Activated T-helper 1 cell treated with anti-CD3 and anti-CD28 coated beads, Interleukin-12 subunit alpha, Interleukin-12 subunit beta, Interleukin-2, Interleukin-4 antibody, amounts not matched to agents 30 ng/mL and 10 ng/mL and 1 ng/mL, durations not matched to agents 14 hours and 24 hours and 36 hours (primary cell): ENCODE data around the gene ZBTB5. TPM values are rescaled to one million over a fixed set of nuclear protein-coding genes. Genes with fewer than 3 reads are reported as not detected.

Experiments used
- DNase-seq: peaks from one replicate; pipeline ENCODE4 v3.0.0; 2021; ENCODE audit warnings: low spot score
- H3K27ac Mint-ChIP-seq: one replicate; pipeline ENCODE4 v1.8.0; 2021; ENCODE audit warnings: mild to moderate bottlenecking, mixed read lengths
- H3K27me3 Mint-ChIP-seq: one replicate; pipeline ENCODE4 v1.8.0; 2022; ENCODE audit warnings: mild to moderate bottlenecking, moderate library complexity, mixed read lengths; ENCODE audit not compliant: insufficient read depth
- H3K36me3 Mint-ChIP-seq: one replicate; pipeline ENCODE4 v1.8.0; 2021; ENCODE audit warnings: low read depth, mixed read lengths
- H3K4me1 Mint-ChIP-seq: one replicate; pipeline ENCODE4 v1.8.0; 2021; ENCODE audit warnings: low read depth, mixed read lengths
- H3K4me3 Mint-ChIP-seq: one replicate; pipeline ENCODE4 v1.8.0; 2021; ENCODE audit warnings: mild to moderate bottlenecking, moderate library complexity, mixed read lengths
- H3K9me3 Mint-ChIP-seq: one replicate; pipeline ENCODE4 v1.8.0; 2021; ENCODE audit warnings: mixed read lengths
- intact Hi-C: fragments of 100-400 bp; cut with micrococcal nuclease; formaldehyde crosslinking; loops from one replicate; pipeline ENCODE4 v1.15.1; 2024
- total RNA-seq: library from RNA; stranded (reverse); gene quantifications from 2 replicates; pipeline ENCODE4 v1.2.3, GENCODE V29; 2022

Gene ZBTB5
- total RNA-seq, 1 donor from 2014 or later: 9.6 TPM

DNA sequence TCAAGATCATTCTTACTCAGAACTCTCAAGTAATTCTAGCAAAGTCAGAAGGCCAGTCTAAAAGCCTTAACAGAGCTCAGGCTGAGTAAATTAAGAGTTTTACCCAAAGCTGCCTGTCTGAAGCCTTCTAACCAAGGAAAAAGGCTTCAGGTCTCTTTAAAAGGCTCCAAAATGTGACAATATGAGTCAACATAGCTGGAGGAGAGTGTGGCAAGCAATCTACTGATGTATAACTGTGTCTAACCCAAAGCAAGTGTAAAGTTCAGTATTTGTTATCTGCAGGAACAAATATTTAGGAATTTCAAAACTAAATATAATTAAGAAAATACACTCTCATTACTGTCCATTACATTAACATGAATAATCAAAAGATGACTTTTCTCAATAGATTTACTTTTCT, 11.0 kb downstream of the ZBTB5 start:
- Mint-ChIP-seq H3K4me1 (peaks cover 23% of the 10 kb centered on the region), H3K4me3 (no peak overlapping the region), H3K27me3 (no peaks in the 10 kb centered on the region), H3K9me3 (no peaks in the 10 kb centered on the region), H3K36me3 (peaks cover 5% of the 10 kb centered on the region), H3K27ac (no peak overlapping the region)
- no peak for DNase-seq
- intact Hi-C loops: no loop called here

GRCh38 chr9:37453827-37454226, 11.4 kb downstream of the ZBTB5 start:
- H3K27me3 Mint-ChIP-seq: no peaks in the 10 kb centered on the region
- intact Hi-C loops: no loop called here
- peaks cover 5% of the 10 kb centered on the region for H3K36me3 Mint-ChIP-seq
- H3K27ac Mint-ChIP-seq: no peak overlapping the region
- H3K4me3 Mint-ChIP-seq: no peak overlapping the region
- H3K4me1 Mint-ChIP-seq: peaks cover 23% of the 10 kb centered on the region
- H3K9me3 Mint-ChIP-seq: no peaks in the 10 kb centered on the region
- no peak for DNase-seq

GRCh38 chr9:37452611-37453010, 12.6 kb downstream of the ZBTB5 start:
- H3K9me3 Mint-ChIP-seq: no peaks in the 10 kb centered on the region
- H3K27me3 Mint-ChIP-seq: no peaks in the 10 kb centered on the region
- no peak overlapping the region for H3K4me3 Mint-ChIP-seq
- peaks cover 18% of the 10 kb centered on the region for H3K4me1 Mint-ChIP-seq
- H3K27ac Mint-ChIP-seq: no peak overlapping the region
- no peak for DNase-seq
- intact Hi-C loops: no loop called here
- H3K36me3 Mint-ChIP-seq: peaks cover 5% of the 10 kb centered on the region

DNA sequence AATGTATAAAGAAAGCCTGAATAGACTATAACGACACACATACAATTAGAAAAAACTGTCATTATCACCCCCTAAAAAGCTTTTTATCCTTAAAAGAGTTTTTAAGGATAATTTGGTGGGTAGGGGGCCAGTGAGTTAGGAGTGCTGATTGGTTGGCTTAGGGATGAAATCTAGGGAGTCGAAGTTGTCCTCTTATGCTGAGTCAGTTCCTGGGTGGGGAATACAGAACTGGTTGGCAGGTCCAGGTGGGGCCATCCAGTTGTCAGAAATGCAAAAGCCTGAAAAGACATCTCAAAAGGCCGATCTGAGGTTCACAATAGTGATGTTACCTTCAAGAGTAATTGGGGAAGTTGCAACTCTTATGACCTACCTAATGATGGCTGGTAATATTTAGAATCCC, 13.6 kb downstream of the ZBTB5 start:
- H3K4me3 Mint-ChIP-seq: no peak overlapping the region
- no peaks in the 10 kb centered on the region for H3K9me3 Mint-ChIP-seq
- no peak for DNase-seq
- H3K4me1 Mint-ChIP-seq: peaks cover 16% of the 10 kb centered on the region
- H3K27ac Mint-ChIP-seq: no peak overlapping the region
- peaks cover 7% of the 10 kb centered on the region for H3K36me3 Mint-ChIP-seq
- H3K27me3 Mint-ChIP-seq: no peaks in the 10 kb centered on the region
- intact Hi-C loops: no loop called here

- H3K4me1 Mint-ChIP-seq: peaks cover 17% of the 10 kb centered on the region
- DNase-seq: no peak
These were observed 15.2 kb downstream of the ZBTB5 start for GRCh38 chr9:37449862-37450632.

GRCh38 chr9:37447111-37447510, 18.1 kb downstream of the ZBTB5 start:
- peaks cover 12% of the 10 kb centered on the region for H3K36me3 Mint-ChIP-seq
- DNase-seq: no peak
- H3K27ac Mint-ChIP-seq: no peak overlapping the region
- no peaks in the 10 kb centered on the region for H3K27me3 Mint-ChIP-seq
- intact Hi-C loops: no loop called here
- H3K4me3 Mint-ChIP-seq: no peak overlapping the region
- peaks cover 16% of the 10 kb centered on the region for H3K4me1 Mint-ChIP-seq
- H3K9me3 Mint-ChIP-seq: no peaks in the 10 kb centered on the region

More at GRCh38 chr9:37449862-37450632, 15.2 kb downstream of the ZBTB5 start:
- Mint-ChIP-seq H3K4me3 (no peak overlapping the region), H3K36me3 (peaks cover 9% of the 10 kb centered on the region), H3K27ac (no peak overlapping the region), H3K27me3 (no peaks in the 10 kb centered on the region), H3K9me3 (no peaks in the 10 kb centered on the region)
- intact Hi-C loops: no loop called here

DNA sequence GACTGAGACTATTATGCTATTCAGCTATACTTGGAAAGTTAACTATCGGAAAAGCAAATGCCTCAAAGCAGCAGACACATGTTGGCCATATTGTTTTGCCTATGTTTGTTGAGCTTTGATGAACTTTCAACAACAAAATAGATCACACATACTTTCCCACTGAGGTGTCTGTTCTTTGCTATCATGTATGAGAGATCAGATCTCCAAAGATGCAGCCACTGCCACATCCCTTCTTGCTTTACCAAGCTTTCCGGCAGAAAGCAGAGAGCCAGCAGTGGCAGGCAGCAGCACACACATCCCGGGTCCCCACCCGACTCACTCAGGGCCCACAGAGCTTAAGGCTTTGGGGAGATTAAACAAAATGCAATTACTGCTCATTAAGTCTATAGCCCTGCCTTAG, 18.8 kb downstream of the ZBTB5 start:
- DNase-seq: no peak
- Mint-ChIP-seq H3K9me3 (no peaks in the 10 kb centered on the region), H3K36me3 (peaks cover 19% of the 10 kb centered on the region), H3K27ac (peak overlapping the region; percentile 29), H3K27me3 (no peaks in the 10 kb centered on the region), H3K4me3 (no peak overlapping the region), H3K4me1 (peaks cover 16% of the 10 kb centered on the region)
- intact Hi-C loops: no loop called here

DNA sequence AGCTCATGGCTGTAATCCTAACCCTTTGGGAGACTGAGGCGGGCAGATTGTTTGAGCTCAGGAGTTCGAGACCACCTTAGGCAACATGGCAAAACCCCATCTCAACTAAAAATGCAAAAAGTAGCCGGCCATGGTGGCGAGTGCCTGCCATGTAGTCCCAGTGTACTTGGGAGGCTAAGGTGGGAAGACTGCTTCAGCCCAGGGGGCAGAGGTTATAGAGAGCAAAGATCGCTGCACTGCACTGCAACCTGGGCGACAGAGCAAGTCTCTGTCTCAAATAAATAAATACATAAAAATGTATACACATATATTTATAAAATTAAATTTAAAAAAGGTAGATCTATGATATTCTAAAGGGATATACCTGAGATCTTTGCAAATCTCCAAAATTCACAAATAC, 19.4 kb downstream of the ZBTB5 start:
- intact Hi-C loops: no loop called here
- Mint-ChIP-seq H3K9me3 (no peaks in the 10 kb centered on the region), H3K4me1 (peaks cover 16% of the 10 kb centered on the region), H3K27me3 (no peaks in the 10 kb centered on the region), H3K27ac (no peak overlapping the region), H3K36me3 (peaks cover 22% of the 10 kb centered on the region), H3K4me3 (no peak overlapping the region)
- DNase-seq: no peak

DNA sequence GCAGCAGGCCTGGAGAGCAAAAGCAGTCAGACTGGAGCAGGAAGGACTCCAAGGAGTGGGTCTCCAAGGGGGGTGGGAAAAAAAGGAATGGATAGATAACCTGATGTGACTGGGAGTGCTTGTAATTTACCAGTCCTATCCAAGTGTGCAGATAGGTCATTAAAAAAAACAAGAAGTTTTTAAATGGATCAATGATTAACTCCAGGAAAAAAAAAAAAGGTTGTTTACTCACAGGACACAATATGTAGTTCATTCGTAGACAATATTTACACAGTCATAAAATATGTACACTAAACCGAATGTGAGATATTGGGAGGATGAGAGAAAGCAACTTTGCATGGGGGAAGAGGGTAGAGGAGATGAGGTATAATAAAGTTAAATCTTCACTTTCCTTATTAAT, 20.4 kb downstream of the ZBTB5 start:
- Mint-ChIP-seq H3K4me3 (no peak overlapping the region), H3K27me3 (no peaks in the 10 kb centered on the region), H3K4me1 (peaks cover 16% of the 10 kb centered on the region), H3K27ac (no peak overlapping the region), H3K9me3 (no peaks in the 10 kb centered on the region), H3K36me3 (peaks cover 18% of the 10 kb centered on the region)
- no peak for DNase-seq
- intact Hi-C loops: no loop called here

DNA sequence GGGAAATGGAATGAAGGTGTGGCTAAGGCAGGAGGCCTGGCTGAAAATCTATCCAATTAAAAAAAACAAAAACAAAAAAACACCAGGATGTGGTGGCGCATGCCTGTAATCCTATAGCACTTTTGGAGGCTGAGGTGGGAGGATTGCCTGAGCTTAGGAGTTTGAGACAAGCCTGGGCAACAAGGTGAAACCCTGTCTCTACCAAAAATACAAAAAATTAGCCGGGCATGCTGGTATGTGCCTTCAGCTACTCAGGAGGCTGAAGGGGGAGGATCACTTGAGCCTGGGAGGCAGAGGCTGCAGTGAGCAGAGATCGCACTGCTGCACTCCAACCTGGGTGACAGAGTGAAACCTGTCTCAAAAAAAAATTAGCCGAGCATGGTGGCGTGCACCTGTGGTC, 21.7 kb downstream of the ZBTB5 start:
- DNase-seq: no peak
- Mint-ChIP-seq H3K9me3 (no peaks in the 10 kb centered on the region), H3K4me1 (peaks cover 16% of the 10 kb centered on the region), H3K27ac (no peak overlapping the region), H3K27me3 (no peaks in the 10 kb centered on the region), H3K4me3 (no peak overlapping the region), H3K36me3 (peaks cover 26% of the 10 kb centered on the region)
- intact Hi-C loops: no loop called here

DNA sequence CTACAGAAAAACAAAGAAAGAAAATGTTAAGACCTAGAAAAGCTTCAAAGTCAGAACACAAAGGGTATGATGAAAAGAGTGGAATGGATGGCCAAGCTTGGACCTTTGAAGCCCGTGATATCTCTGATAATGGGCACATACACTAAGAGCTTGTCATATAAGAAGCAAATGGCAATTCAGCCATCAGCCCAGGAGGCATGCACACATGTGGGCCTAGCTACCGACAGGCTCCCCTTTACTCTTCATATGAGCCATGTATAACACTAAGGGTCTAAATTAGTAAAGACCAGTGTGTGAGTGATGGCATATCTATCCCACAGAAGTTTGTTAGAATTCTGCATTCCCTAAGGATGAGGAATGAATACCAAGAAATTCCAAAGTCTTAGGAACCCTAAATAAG, 22.7 kb downstream of the ZBTB5 start:
- Mint-ChIP-seq H3K4me3 (no peak overlapping the region), H3K4me1 (peaks cover 16% of the 10 kb centered on the region), H3K9me3 (no peaks in the 10 kb centered on the region), H3K27ac (no peak overlapping the region), H3K27me3 (no peaks in the 10 kb centered on the region), H3K36me3 (peaks cover 33% of the 10 kb centered on the region)
- intact Hi-C loops: no loop called here
- no peak for DNase-seq

- intact Hi-C loops: no loop called here
- Mint-ChIP-seq H3K36me3 (peaks cover 37% of the 10 kb centered on the region), H3K27ac (no peak overlapping the region)
These were observed 23.4 kb downstream of the ZBTB5 start for GRCh38 chr9:37441776-37442370.

DNA sequence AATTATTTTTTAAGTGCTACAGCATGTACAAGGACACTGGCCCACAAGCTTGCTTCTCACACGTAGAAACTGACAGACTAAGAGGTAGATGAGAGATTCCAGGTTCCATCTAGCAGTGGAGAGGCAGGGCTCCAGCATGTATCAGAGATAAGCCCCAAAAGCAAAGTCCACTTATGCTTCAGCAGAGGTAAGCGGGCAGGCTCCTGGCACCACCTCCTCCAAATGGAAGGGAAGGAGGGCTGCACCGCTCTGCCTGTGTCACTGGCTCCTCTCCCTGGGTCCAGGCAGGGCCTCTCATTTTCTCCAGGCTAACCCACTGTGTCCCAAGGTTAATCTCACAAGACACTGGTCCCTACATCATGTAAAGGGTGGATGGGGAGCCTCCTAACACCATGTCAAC, 26.9 kb downstream of the ZBTB5 start:
- no peaks in the 10 kb centered on the region for H3K27me3 Mint-ChIP-seq
- intact Hi-C loops: no loop called here

More at GRCh38 chr9:37441776-37442370, 23.4 kb downstream of the ZBTB5 start:
- H3K4me3 Mint-ChIP-seq: no peak overlapping the region
- no peaks in the 10 kb centered on the region for H3K9me3 Mint-ChIP-seq
- H3K27me3 Mint-ChIP-seq: no peaks in the 10 kb centered on the region
- H3K4me1 Mint-ChIP-seq: peaks cover 13% of the 10 kb centered on the region
- DNase-seq: no peak

More for the DNA sequence above, 26.9 kb downstream of the ZBTB5 start:
- no peak for DNase-seq
- Mint-ChIP-seq H3K36me3 (peaks cover 34% of the 10 kb centered on the region), H3K4me3 (no peak overlapping the region), H3K9me3 (no peaks in the 10 kb centered on the region), H3K4me1 (no peaks in the 10 kb centered on the region), H3K27ac (no peak overlapping the region)
